B cell (primary cell): ENCODE data around the gene UTP3. TPM values are rescaled to one million over a fixed set of nuclear protein-coding genes. Genes with fewer than 3 reads are reported as not detected.

Source experiments
- ATAC-seq: fragments of 200-7000 bp; cut with Tn5 transposase; one replicate; pipeline ENCODE4 v1.10.0; 2021; ENCODE audit warnings: low read depth, mild to moderate bottlenecking, moderate number of reproducible peaks, moderate library complexity
- CTCF ChIA-PET: fragments of 350-600 bp; sonication (Branson Sonifier 250); formaldehyde crosslinking; loops from one replicate; lab custom pipeline; 2021; ENCODE audit warnings: antibody characterized with exemption, inconsistent platforms; lab: Charles Lee
- POLR2A ChIA-PET: fragments of 350-600 bp; sonication (Branson Sonifier 250); formaldehyde crosslinking; loops from one replicate; lab custom pipeline; 2021; ENCODE audit warnings: antibody characterized with exemption; lab: Charles Lee
- DNase-seq: peaks from one replicate; pipeline ENCODE4 v3.0.0; 2013
- H2AFZ ChIP-seq: 2 replicates; pipeline ENCODE4 v1.6.1; 2012; ENCODE audit warnings: mild to moderate bottlenecking, low read depth, low read length; ENCODE audit not compliant: insufficient read depth, poor library complexity, severe bottlenecking
- H3K27ac ChIP-seq, 2 donors: 1 replicate in 1 of 2; 2 replicates in 1 of 2; pipeline ENCODE4 v1.5.1; 2012 to 2013; ENCODE audit warnings: low read length in 2 of 2, mild to moderate bottlenecking in 2 of 2, moderate library complexity in 1 of 2
- H3K27me3 ChIP-seq, 4 experiments: fragments of 200-600 bp in 1 of 4; sonication (generic) in 1 of 4; replicated peaks in 1 of 4; 1 replicate in 2 of 4; 2 replicates in 2 of 4; pipeline versions ENCODE4 v1.6.1 to v1.7.0; 2013 to 2016; ENCODE audit warnings: low read length in 3 of 4, mild to moderate bottlenecking in 2 of 4, mixed read lengths in 1 of 4, moderate library complexity in 1 of 4; ENCODE audit not compliant: insufficient read depth in 4 of 4, control insufficient read depth in 3 of 4; ENCODE audit errors: control extremely low read depth in 1 of 4
- H3K36me3 ChIP-seq, 2 experiments: replicated peaks in 1 of 2; 1 replicate in 1 of 2; 2 replicates in 1 of 2; pipeline versions ENCODE4 v1.6.1 to v1.7.1; 2013; ENCODE audit warnings: low read length in 1 of 2; ENCODE audit not compliant: insufficient read depth in 2 of 2, control insufficient read depth in 1 of 2; ENCODE audit errors: control extremely low read depth in 1 of 2, extremely low read depth in 1 of 2
- H3K4me1 ChIP-seq, 2 donors: fragments of 200-600 bp in 1 of 2; sonication (generic) in 1 of 2; 1 replicate in 1 of 2; 2 replicates in 1 of 2; pipeline versions ENCODE4 v1.5.1 to v1.6.1; 2013 to 2017; ENCODE audit warnings: low read length in 2 of 2; ENCODE audit not compliant: control insufficient read depth in 2 of 2, insufficient read depth in 2 of 2
- H3K4me2 ChIP-seq: replicated peaks from 2 replicates; pipeline ENCODE3; 2012; ENCODE audit warnings: mild to moderate bottlenecking, low read depth, low read length; ENCODE audit not compliant: poor library complexity, severe bottlenecking
- H3K4me3 ChIP-seq, 5 experiments: fragments of 200-600 bp in 1 of 5; sonication (generic) in 1 of 5; 1 replicate in 3 of 5; 2 replicates in 2 of 5; pipeline versions ENCODE4 v1.5.1 to v1.7.0; 2011 to 2016; ENCODE audit warnings: low read length in 4 of 5, mild to moderate bottlenecking in 4 of 5, low read depth in 2 of 5, control low read depth in 1 of 5, moderate library complexity in 1 of 5; ENCODE audit not compliant: insufficient read depth in 1 of 5; ENCODE audit errors: control extremely low read depth in 1 of 5, extremely low read depth in 1 of 5
- H3K79me2 ChIP-seq: fragments of 200-600 bp; sonication (generic); one replicate; pipeline ENCODE4 v1.6.0; 2016; ENCODE audit warnings: low read length; ENCODE audit not compliant: control insufficient read depth, insufficient read depth
- H3K9ac ChIP-seq: fragments of 200-600 bp; sonication (generic); 2 replicates; pipeline ENCODE4 v1.6.1; 2017; ENCODE audit warnings: mild to moderate bottlenecking, low read length, moderate library complexity
- H3K9me3 ChIP-seq, 3 donors: one replicate each; pipeline versions ENCODE4 v1.6.1 to v1.7.1; 2013; ENCODE audit warnings: low read length in 2 of 3; ENCODE audit not compliant: control insufficient read depth in 2 of 3, insufficient read depth in 1 of 3; ENCODE audit errors: control extremely low read depth in 1 of 3
- H4K20me1 ChIP-seq: 2 replicates; pipeline ENCODE4 v1.6.0; 2012; ENCODE audit warnings: mild to moderate bottlenecking, low read length; ENCODE audit not compliant: insufficient read depth, control insufficient read depth, poor library complexity, severe bottlenecking
- H3K27ac Mint-ChIP-seq: one replicate; pipeline ENCODE4 v1.8.0; 2021; ENCODE audit warnings: mixed read lengths
- H3K27me3 Mint-ChIP-seq: one replicate; pipeline ENCODE4 v1.8.0; 2021; ENCODE audit warnings: mixed read lengths
- H3K4me1 Mint-ChIP-seq: one replicate; pipeline ENCODE4 v1.8.0; 2021; ENCODE audit warnings: mixed read lengths
- H3K4me3 Mint-ChIP-seq: one replicate; pipeline ENCODE4 v1.8.0; 2021; ENCODE audit warnings: mixed read lengths
- H3K9me3 Mint-ChIP-seq: one replicate; pipeline ENCODE4 v1.8.0; 2022; ENCODE audit warnings: mixed read lengths; ENCODE audit not compliant: insufficient read depth
- EZH2 ChIP-seq: IDR thresholded peaks from 2 replicates; pipeline ENCODE4 v1.6.1; 2012; ENCODE audit warnings: borderline replicate concordance, low read depth, mild to moderate bottlenecking, moderate library complexity, low read length; ENCODE audit not compliant: insufficient read depth, poor library complexity, severe bottlenecking
- WGBS: methylation state at CpG from one replicate; pipeline ENCODE4 v1.1.5; 2013; ENCODE audit warnings: missing lambda C conversion rate; ENCODE audit not compliant: insufficient coverage; 5-methylcytosine and 5-hydroxymethylcytosine counted together
- intact Hi-C: fragments of 100-400 bp; cut with micrococcal nuclease; formaldehyde crosslinking; loops from one replicate; pipeline ENCODE4 v1.10.0; 2022
- polyA plus RNA-seq: library from polyadenylated mRNA; depleted of rRNA; stranded (reverse); fragments of >200 nt; gene quantifications from 2 replicates; pipeline ENCODE4 v1.2.3, GENCODE V29; 2012
- total RNA-seq, 2 donors: library from RNA; stranded (reverse); fragments of 120-200 nt in 1 of 2; gene quantifications; 1 replicate in 1 of 2; 2 replicates in 1 of 2; pipeline versions ENCODE4 v1.2.3 to v1.2.4, GENCODE V29; 2013 to 2022
- TF ChIP-seq, protein P1 (sequence below): fragments of 200-600 bp; IDR thresholded peaks from one replicate; pipeline ENCODE4 v1.8.0; 2022; ENCODE audit warnings: antibody characterized with exemption, mild to moderate bottlenecking

Gene UTP3
- total and polyA plus RNA-seq, 2 donors (not counting 1 experiment from before 2014, with no cell fraction given) = 6.2 to 42.2 TPM

DNA sequence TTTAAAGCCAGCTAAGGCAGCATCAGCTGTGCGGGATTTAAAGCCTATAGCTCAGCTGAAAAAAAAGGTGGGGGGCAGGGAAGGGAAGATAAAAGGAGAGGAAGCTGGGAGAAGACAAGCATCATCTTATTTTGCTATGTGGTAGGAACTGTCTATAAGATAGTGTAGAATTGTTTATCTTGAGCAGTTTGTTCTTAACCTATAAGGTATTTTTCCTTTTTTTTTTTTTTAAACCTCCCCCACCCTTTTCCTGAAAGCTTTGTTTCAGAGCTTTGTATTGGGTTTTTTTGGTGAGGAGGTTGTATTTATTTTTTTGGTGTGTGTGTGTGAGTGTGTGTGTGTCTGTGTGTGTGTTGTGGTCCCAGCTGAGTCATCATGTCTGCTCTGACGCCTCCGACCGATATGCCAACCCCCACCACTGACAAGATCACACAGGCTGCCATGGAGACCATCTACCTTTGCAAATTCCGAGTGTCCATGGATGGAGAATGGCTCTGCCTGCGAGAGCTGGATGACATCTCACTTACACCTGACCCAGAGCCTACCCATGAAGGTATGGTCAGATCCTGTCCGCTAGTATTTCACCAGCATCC is 34.0 kb downstream of the UTP3 start:
- no peaks in the 10 kb centered on the region for H3K36me3 ChIP-seq
- Mint-ChIP-seq H3K27ac (no peak overlapping the region), H3K27me3 (no peaks in the 10 kb centered on the region), H3K9me3 (no peaks in the 10 kb centered on the region), H3K4me1 (peaks cover 3% of the 10 kb centered on the region), H3K4me3 (no peak overlapping the region)
- TF ChIP-seq, protein P1, sequence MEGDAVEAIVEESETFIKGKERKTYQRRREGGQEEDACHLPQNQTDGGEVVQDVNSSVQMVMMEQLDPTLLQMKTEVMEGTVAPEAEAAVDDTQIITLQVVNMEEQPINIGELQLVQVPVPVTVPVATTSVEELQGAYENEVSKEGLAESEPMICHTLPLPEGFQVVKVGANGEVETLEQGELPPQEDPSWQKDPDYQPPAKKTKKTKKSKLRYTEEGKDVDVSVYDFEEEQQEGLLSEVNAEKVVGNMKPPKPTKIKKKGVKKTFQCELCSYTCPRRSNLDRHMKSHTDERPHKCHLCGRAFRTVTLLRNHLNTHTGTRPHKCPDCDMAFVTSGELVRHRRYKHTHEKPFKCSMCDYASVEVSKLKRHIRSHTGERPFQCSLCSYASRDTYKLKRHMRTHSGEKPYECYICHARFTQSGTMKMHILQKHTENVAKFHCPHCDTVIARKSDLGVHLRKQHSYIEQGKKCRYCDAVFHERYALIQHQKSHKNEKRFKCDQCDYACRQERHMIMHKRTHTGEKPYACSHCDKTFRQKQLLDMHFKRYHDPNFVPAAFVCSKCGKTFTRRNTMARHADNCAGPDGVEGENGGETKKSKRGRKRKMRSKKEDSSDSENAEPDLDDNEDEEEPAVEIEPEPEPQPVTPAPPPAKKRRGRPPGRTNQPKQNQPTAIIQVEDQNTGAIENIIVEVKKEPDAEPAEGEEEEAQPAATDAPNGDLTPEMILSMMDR = no peak
- no peak for TF ChIP-seq EZH2
- ChIA-PET POLR2A (no interaction called here), CTCF (interaction anchor here (0.6 to 1.4 kb wide), 8 partner anchors 9 to 372 kb away, joined by 3 to 7 read pairs (median 3); no protein-coding TSS in a partner anchor)
- no peak overlapping the region for H3K9ac ChIP-seq
- no peak overlapping the region for H3K4me3 ChIP-seq
- H3K79me2 ChIP-seq = peaks cover 89% of the 10 kb centered on the region
- no peaks in the 10 kb centered on the region for H3K27me3 ChIP-seq
- H4K20me1 ChIP-seq = no peaks in the 10 kb centered on the region
- no peaks in the 10 kb centered on the region for H3K4me1 ChIP-seq
- H3K4me2 ChIP-seq = no peak overlapping the region
- intact Hi-C loops = no loop called here
- DNase-seq = no peak
- H2AFZ ChIP-seq = no peak overlapping the region
- no peak for ATAC-seq
- 100% methylated on average over 1 of the region's 7 CpGs for WGBS
- no peak overlapping the region for H3K27ac ChIP-seq
- no peaks in the 10 kb centered on the region for H3K9me3 ChIP-seq

DNA sequence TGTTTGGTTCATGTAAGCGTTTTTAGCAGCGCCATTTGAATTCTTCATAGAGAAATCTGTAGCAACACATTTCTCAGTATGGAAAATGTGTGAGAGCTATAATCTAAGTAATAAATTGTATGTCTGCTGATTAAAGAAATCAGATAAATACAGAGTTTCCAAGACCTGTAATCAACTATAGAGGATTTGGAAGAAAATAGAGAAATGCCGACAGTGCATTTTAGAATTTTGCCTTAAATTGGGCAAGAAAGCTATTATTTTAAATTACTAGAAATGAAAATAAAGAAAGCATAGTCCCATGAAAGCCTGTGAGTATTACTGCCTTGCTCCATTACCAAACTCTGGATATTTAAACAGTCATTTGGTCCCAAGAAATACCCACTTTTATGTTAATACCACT is 36.1 kb downstream of the UTP3 start:
- Histone ChIP-seq H3K27me3 (no peaks in the 10 kb centered on the region), H3K36me3 (no peaks in the 10 kb centered on the region), H2AFZ (no peak overlapping the region), H3K27ac (no peak overlapping the region), H3K4me2 (no peak overlapping the region), H3K4me1 (no peaks in the 10 kb centered on the region), H3K4me3 (no peak overlapping the region), H3K79me2 (peaks cover 89% of the 10 kb centered on the region), H3K9ac (no peak overlapping the region), H4K20me1 (no peaks in the 10 kb centered on the region), H3K9me3 (no peaks in the 10 kb centered on the region)
- WGBS = no CpG with 5 or more reads among the region's 3 CpGs
- ATAC-seq (no peak), DNase-seq (no peak)
- H3K27me3 Mint-ChIP-seq = no peaks in the 10 kb centered on the region
- no peak overlapping the region for H3K4me3 Mint-ChIP-seq
- intact Hi-C loops = no loop called here
- H3K4me1 Mint-ChIP-seq = peaks cover 1% of the 10 kb centered on the region
- ChIA-PET POLR2A (no interaction called here), CTCF (interaction anchor here (0.6 to 1.3 kb wide), 2 partner anchors 10 to 43 kb away, joined by 3 to 6 read pairs; no protein-coding TSS in a partner anchor)
- TF ChIP-seq, protein P1 = no peak
- no peak overlapping the region for H3K27ac Mint-ChIP-seq
- no peaks in the 10 kb centered on the region for H3K9me3 Mint-ChIP-seq
